GM21360 (cell line): ENCODE measurements around the gene RPAP3.

Experiments
- ATAC-seq: cut with Tn5 transposase; IDR thresholded peaks from one replicate; pipeline ENCODE4 v1.9.1; 2021; ENCODE audit warnings: mild to moderate bottlenecking, moderate library complexity; ENCODE audit not compliant: unreplicated experiment

Gene RPAP3

DNA sequence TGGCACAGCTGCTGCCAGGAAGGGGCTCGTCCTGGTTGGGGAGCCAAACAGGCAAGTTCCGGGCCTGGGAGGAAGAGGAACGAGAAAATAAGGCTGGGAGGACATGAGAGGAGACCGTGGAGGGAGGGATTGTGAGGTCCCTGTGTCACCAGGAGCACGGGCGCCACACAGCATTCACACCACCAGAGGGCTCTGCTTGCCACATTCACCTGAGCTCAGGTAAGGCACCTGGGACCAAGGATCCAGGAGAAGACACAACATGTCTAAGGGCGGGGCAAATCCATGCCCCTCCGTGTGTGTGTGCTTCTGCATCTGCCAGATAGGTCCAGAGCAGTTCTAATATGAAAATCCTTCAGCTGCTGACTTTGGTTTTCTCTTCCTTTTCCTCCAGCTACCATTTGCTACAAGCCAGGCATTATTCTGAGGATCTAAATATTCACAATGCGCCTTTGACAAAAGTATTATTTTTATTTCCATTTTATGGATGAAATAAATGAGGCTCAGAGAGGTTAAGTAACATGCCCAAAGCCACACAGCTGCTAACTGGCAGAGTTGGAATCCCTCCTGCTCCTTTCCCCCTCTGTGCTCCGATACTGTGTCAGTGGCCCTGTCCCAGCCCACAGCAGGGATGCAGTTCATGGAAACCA is 38.3 kb upstream of the RPAP3 start:
- ATAC-seq = no peak

DNA sequence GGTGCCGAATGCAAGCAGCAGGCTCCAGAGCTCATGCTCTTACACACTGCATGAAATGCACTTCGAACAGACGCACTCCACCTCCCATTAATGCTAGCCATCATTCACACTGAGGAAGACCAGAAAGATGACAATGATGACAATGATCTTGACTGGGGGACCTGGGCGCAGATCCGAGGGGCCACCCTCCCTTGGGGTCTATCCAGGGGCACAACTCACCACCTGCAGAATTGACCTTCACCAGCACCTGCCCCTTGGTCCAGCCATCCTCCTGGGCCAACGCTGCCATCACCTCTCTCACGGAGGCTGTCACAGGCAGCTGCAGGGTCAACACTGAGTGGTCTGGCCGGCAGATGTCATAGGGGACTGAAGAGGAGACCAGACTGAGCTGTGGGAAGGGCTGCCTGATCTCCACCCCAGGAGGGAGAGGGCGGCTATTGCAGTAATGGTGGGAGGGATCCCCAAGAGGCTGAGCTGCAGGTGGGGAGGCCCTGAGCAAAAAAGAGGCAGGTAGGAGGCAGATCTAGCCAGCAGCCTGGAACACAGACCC is 37.6 kb upstream of the RPAP3 start:
- no peak for ATAC-seq

DNA sequence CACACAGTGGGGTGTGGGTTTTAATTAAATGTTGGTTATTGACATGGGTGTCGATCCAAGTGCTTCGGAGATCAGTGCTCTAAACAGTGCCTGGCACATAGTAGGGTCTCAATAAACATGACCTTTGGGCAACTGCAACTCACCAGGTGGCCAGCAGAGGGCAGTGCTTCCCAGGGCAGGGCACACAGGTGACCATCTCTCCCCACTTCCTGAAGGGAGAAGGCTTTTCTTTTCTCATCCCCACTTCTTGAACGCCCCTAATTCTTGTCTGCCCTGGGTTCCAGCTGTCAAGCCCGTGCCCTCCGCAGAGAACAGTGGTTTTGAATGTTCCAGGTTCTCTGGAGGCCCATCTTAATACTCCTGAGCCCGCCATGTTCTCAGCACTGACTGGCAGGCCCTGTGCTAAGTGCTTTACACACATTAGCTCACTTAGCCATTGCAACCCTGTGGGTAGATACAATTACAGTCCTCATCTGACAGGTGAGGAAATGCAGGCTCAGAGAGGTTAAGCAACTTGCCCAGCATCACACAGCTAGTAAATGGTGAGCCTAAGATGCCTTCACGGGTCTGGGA is 36.5 kb upstream of the RPAP3 start:
- ATAC-seq = no peak

DNA sequence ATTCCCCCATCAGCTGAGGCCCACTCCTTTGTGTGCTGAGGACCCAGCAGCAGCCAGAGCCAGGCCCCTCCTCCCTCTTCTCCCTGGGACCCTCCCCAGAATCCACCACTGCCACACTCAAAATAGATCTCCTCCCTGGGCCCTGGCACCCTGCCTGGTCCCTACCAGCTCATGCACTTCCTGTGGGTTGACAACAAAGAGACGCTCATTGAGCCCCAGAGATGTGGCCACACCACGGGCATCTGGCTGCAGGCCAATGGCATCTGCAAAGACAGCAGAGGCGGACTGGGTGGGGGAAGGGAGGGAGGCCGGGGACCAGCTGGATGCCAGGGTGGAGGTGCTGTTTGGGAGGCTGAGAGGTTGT is 35.5 kb upstream of the RPAP3 start:
- no peak for ATAC-seq

DNA sequence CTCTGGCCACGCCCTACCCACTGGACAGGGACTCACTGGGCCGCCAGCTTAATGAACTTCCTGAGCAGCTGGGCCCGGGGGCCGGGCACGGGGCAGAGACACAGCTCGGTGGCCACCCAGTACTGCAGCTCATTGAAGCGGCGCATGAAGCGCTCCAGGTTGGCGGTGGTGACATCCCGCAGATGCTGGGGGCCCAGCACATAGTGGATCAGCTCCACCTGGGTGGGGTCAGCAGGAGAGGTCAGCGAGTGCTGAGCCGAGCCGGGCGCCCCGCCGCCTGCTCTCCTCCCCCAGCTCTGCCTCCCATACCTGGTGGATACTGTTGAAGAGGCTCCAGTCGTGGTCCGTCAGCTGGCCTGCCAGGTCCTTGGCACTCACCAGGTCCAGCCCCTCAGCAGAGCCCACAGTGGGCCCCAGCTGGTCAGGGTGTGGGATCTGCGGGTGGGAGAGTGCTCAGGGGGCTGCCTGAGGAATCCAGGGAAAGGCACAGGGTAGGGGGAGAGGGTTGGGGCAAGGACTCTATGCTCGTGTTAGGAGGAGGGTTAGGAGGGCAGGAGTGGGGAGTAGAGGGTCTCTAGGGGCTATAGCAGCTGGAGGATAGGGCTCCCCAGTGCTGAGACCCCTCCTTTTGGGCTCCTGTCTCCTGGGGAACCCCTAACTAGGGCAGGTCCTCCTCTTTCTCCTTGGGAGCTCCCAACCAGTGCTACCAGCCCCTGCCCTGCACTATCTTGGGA is 34.9 kb upstream of the RPAP3 start:
- ATAC-seq = no peak

DNA sequence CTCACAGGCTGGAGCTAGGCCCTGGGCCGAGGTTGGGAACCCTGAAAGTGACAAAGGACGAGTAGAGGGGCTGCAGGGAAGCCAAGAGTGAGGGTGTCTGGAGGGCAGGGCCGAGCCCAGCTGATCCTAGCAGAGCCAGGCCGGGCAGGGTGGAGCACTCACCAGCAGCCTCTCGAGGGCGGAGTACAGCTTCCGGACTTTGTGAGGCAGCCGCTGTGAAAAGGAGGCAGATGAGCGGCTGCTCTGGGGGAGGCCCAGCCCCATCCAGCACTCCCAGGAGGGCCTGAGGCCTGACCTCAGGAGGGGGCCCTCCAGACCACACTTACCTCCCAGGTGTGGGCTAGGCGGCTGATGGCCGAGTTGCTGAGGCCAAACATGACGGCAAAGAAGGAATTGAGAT is 34.1 kb upstream of the RPAP3 start:
- no peak for ATAC-seq

DNA sequence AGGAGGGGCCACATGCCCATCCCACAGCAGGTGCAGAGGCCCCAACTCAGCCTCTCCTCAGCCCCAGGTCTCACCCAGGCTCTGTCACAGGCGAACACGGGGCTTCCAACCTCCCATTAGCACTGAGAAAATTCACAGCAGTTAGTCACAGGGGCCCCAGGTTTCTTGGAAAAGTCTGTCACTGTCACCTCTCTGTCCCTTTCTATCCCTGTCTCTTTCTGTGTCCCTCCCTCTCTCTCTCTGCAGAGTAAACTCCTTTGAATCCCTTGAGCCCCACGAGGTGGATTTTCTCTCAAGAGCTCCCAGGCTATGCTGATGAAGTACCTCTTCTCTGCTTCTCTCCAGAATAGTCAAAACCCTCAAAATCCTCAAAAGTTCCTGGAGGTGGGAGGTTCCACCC is 33.5 kb upstream of the RPAP3 start:
- ATAC-seq = no peak

DNA sequence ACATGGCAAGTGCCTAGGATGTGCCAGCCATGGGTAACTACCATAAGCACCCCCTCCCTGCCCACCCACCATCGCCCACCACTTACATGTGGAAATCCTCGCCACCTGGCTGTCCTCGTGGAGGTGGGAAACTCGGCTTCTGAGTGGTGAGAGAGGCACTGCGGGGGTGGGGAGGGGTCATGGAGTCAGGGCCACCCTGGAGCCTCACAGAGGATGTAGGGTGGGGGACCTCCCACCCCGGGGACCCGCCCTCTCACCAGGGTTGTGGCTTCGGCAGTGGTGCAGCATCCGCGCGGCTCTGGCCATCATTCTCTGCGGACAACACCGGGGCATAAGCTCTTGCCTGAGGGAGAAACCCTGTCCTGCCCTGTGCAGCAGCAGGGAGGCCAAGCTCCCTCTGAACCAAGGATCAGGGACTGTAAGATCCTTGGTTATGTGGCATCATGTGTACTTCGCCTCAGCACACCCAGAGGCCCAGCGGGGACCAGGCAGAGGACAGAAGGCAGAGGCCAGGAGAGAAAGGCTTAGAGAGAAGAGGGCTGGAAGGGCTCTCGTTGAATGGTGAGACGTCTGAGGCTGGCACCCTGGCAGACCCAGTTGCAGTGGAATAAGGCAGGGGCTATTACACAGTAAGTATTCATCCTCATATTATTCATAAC is 32.2 kb upstream of the RPAP3 start:
- no peak for ATAC-seq

DNA sequence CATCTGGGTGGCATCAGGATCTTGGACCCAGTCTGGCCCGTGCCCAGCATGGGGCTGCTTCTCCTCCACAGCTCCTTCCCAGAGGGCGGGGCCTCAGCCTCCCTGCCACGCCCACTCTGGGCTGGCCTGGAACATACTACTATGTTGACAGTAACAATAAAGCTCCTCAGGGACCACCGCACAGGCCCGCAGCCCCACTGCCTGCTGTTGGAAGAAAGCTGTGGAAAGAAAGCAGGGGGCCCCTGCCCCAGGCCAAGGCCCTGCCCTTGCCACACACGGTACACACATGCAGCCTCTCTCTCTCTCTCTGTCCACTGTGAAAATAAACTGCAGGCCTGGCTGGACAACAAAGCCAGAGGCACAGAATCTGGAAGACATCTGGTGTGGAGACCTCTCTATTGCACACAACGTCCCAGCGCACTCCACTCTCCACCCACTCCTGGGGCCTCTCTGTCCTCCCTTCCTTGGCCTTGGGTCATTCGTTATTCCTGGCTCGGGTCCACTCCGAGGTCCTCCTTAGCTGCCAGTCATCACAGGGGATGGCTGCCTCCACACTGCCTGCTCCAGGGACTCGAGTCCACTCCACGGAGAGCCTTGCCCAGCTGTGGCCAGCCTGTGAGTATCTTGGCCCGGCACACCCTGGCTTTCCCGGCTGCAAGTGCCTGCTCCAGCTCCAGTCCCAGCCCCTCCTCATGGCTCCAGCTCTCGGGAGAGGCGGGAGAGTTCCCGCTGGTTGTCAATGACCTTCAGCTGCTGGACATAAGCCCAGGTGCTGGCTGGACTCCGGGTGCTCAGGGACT is 31.2 kb upstream of the RPAP3 start:
- no peak for ATAC-seq

DNA sequence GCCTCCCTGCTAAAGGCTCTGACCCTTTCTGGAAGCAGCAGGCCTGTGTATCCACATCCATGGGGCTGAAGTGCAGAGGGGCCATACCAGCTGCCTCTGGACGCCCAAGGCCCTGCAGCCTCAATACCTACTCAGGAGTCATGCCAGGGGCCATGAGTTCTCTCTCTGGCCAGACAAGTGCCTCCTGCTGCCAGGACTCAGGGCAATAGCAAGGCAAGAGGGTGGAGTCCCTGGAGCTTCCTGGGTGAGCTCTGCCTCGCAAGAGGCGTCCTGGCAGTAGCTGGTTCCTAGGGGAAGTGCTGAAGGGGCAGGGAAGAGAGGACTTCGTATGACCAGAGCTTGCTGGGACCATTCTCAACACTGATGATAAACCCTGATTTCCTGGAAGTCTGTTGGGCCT is 30.4 kb upstream of the RPAP3 start:
- ATAC-seq = no peak

DNA sequence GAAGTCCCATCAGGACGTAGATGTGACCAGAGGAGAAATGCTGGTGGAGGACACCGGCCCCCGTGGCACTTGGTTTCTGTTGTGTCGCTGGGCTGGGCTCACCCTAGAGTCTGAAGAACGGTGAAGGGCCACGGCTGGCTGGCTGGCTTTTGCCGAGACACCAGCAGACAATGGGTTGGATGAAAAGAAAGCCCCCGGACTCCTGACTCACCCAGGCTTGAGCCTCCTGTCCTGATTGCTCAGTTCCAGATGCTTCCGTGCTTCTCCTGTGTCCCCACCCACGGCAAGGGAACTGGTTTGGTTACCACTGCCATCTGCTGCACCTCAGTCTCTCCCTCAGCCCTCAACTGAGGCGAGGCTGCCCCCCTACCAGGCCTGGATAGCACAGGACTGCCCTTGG is 29.8 kb upstream of the RPAP3 start:
- no peak for ATAC-seq

DNA sequence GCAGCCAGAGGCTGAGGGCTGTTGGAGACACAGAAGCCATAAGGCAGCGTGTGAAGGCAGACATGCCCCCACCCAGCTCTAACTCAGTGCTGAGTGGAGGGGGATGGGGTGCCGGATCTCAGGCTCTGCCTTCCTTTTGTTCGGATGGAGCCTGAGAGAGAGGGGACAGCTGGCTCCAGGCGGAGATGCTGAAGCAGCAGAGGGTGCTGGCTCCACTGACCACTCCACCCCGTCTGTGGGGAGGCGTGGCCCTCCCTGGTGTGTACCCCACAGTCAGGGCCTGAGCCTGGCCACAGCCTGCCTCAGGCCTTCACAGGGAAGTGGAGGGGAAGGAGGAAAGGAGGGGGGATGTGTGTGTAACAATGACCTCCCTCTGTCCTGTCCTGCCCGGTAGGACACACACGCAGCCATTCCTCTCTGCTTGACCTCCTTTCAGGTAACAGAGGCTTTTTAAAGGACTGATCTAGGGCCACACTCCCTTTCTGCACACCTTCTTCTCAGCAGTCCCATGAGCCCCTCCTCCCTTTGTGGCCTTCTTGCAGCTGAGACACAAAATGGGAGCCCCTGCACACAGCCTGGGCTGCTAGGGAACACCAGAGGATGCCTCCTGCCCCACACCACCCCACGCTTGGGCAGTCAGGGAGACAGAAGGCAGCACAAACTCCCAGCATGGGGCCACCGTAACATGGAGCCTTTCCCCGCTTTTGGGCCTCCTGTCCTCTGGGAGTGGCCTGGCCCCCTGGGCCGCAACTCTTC is 29.1 kb upstream of the RPAP3 start:
- ATAC-seq = no peak

DNA sequence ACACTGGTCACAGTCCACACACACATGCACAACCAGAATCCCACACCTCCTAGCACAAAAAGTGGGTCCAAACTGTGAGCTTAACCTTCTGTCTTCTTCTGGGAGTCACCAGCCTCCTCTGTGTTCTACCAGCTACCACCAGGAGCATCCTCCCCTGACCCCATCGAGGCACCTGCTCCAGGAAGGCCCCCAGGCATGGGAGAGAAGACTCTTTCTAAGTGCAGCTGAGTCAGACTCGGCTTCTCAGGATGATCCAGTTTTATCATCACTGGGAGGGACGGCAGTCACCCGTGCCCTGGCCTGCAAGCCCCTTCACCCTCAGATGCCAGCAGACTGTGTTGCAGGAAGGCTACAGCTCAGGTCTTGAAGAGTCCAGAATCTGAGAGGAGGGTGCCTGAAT is 27.3 kb upstream of the RPAP3 start:
- no peak for ATAC-seq

DNA sequence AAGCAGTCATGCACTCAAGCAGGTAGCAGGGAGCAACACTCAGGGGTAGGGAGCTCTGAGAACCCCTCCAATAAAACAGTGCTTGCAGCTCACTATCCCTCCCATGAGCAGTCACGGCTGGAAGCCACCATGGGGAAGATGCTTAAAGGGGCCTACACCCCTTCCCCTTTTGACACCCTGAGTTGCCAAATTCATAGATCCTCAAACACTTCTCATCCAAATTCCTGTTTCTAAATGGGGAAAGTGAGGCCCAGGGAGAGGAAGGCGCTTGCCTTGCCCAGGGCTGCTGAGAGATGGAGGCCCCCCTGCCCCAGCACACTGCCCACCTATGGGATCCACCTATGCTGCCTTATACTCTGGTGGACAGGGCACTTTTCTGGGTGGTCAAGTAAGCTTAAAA is 26.7 kb upstream of the RPAP3 start:
- ATAC-seq = no peak

DNA sequence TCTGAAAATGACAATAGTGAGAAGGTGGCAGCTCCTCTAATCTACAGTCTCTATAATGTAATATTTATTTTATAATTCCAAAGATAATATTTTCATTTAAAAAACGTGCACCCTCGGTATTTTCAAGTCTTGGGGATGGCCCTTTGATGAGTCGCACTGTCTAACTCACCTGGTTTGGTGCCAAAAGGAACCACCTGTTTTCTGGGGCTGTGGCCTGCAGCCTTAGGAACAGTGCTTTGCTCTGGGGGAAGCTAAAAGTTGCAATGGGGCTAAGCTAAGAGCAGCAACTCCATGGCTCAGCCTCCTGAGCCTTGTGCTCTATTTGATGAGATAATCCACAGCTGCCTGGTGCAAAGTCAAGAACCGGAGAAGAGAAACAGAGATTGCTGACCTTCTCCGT is 25.9 kb upstream of the RPAP3 start:
- no peak for ATAC-seq

DNA sequence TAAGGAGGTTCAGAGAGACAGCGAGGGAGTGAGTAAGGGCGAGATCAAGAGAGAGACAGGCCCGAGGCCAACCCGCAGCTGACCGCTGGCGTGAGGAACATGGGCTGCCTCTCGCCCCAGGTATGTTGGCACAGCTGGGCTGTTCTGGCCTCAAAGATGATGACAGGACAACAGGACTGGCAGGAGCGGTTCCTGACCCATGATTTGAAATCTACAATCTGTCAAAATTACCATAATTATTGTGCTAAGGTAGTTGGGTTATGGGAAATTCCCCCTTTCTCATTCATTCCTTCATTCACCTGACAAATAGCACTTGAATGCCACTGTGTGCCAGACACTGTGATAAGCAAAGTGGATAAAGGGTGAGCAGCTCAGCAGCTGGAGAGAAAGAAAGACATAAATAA is 24.5 kb upstream of the RPAP3 start:
- no peak for ATAC-seq

DNA sequence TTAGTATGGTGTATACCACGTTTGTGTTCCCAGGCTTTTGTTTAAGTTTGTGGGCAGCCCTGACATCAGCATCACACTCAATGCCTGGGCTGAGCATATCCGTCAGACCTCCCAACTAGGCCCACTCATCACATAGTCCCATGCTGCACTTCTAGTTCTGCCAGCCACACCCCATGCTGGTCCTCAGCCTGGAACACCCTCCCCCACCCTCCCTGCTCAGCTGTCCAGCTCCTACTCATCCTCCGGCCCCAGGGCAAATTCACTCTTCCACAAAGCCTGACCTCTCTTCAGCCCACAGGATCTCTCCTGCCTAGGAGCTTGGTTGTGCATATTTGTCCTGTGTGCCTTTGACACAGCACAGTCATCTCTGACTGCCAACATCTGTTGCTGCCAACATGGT is 23.4 kb upstream of the RPAP3 start:
- no peak for ATAC-seq

DNA sequence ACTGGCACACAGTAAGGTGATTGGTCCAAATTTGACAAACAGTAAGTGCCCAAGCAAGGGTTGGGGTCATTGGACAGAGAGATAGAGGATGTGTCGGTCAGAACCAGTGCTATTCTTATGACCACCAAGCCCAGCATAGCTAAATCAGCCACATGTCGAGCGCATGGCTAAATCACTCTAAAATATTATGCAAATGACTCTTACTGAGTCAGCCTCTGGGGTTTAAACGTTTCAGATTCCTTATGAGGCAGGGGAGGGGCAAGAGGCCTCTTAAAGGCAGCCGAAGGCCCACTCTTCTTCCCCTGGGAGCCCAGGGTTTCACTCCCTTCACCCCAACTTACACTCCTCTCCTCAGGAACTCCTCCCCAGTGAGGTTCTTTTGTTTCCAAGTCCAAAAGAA is 20.1 kb upstream of the RPAP3 start:
- ATAC-seq = peak; percentile 78

DNA sequence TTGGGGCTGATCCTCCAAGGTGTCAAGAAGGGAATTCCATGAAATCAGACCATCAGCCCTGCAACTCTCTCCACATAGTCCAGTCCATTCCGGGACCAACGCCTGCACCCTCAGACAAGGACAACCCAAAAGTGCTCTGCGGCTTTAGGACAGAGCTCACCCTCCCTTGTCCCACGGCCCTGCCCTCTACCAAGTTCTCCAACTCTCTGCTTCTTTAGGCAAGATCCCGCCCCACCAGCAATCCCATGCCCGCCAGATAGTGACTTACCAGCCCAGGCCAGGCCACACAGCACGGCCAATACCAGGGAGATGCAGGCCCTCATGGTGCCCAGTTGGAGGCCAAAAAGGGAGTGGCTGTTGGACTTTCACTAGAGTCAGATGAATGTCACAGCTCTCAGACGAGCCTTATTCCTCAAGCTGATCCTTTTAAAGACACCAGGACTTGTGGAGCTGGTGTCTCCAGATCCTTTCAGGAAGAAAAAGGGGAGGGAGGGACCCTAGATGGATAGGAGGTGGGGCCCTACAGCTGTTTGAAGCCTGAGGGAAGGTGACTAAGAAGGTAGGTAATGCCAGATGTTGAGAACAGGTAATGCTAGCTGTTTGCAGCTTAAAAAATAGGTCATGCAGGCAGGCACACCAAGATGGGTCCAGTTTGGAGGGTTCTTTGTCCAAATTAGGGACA is 19.4 kb upstream of the RPAP3 start, which contains the start of gene ENDOU:
TSS of gene ENDOU (minus strand) at position 400 of the 682 bp plus-strand sequence. CDS start at position 323, 77 bp downstream.
- ATAC-seq = no peak
